HG03565 (cell line): ENCODE data around the gene UTP25.
"Not testable (repeated sequence)": the region's sequence is repeated elsewhere in the genome, so short reads cannot be mapped to it uniquely, and the experiment has no call there.

ENCODE experiments used
- ATAC-seq: cut with Tn5 transposase; IDR thresholded peaks from one replicate; pipeline ENCODE4 v1.9.1; 2021; ENCODE audit warnings: mild to moderate bottlenecking, moderate library complexity; ENCODE audit not compliant: unreplicated experiment

UTP25 gene

DNA sequence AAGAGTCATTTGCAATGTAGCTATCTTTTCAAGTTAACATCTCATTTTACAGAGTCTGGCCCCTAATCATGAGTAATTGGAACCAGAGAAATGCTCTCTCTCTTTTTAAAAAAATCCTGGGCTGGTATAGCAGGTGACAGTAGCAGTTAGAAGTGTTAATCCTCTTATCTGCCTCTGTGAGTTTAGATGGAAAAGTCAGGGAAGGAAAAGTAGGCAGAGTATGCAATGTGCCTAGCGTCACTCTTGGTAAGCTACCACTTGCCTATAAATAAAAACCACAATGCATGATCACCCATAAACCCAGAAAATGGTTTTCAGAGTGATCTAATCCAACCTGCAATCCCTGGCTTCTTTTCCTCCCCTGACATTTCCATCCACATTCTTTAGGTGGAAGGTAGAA lies 43.2 kb downstream of the UTP25 start:
- no peak for ATAC-seq

DNA sequence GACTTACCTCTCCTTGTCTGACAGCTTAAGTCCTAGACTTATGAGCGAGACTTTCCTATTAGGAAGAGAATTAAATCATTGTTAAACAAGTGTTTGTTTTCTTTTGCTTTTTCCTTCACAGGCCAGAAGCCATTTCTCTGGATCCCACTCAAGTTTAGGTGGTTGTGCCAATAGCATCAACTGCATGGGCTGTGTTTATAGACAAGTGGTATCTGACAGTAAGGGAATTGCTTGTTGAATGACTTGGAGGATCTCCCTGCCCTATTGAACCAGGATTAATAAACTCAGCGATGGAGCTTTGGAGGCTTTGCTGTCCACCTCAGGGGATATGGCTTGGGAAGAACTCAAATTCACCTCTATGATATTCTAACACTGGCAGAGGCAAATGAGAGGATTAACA lies 43.7 kb downstream of the UTP25 start:
- no peak for ATAC-seq

DNA sequence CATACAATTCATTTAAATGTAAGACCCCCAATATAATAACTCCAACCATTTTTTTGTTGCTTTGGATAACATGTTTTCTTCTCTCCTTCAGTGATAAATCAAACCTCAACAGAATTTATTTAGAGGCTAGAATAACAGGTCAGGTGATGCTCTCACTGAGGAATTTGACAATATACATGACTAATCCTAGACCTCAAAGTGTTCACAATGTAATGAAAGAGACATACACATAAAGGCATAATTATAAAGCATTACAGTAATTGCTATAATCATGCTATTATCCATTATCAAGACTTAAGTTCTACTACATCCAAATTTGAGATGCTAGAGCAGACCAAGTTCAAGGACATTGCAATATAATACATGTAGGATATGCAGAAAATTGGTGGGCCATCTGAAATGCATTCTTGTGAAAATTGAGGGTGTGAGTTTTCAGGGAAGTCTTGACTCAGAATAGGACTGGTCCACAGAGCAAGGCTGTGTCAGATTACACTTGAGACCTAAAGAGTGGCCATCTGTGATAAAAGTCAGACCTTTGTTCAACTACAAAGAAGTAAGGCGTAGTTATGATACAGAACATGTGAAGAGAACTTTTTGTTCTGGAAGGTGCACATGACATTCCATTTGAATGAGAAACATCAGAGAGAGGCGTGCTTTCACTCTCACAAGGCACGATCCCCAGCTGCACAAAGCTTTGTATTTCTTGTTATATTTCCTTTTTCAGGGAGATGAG lies 45.5 kb downstream of the UTP25 start:
- ATAC-seq = no peak

DNA sequence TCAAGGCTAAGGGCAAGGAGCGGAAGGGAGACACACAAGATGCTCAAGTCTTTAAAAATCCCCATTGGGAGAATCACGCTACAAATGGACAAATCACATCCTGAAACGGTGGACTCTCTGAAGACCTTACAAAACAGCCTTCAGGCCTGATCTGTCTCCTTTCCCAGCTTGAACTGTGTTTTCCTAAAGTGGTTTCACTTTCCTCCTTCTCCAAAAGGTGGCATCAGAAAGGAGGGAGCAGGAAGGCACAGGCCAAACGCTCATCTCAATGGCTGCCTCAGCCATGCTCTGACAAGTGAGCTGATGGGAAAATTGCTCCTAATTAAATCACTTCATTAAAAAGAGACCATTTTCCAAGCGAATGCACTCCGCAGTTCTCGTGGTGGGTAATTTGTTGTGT lies 47.7 kb downstream of the UTP25 start:
- no peak for ATAC-seq

DNA sequence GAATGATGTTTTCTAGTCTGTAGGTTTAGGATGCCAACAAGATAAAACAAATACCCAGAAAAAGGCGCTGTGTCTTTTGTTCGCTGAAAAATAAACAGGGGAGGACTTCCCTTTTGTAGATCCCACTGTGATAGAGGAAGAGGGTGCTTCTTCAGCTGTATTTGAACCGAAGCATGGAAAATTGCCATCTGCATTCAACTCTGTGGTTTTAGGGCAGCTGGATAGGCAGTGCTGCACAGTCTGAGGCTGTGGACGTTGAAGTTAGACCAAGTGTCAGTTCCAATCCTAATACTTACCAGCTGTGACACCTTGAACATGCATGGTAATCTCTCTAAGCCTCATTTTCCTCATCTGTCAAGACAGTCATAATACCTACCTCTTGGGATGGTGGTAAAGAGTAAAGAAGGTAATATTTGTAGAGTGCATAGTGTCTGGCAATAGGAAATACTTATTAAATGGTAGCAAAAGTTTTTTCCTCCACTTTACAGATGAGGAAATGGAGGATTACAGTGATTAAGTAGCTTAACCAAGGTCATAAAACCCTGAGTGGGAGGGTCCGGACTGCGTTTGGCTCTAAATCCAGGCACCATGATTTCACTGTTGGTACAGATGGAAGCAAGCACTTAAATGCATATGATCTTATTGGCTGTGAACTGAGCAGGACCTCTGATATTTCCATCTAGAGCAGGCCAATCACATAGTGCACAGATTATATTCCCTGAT lies 48.5 kb downstream of the UTP25 start:
- no peak for ATAC-seq

DNA sequence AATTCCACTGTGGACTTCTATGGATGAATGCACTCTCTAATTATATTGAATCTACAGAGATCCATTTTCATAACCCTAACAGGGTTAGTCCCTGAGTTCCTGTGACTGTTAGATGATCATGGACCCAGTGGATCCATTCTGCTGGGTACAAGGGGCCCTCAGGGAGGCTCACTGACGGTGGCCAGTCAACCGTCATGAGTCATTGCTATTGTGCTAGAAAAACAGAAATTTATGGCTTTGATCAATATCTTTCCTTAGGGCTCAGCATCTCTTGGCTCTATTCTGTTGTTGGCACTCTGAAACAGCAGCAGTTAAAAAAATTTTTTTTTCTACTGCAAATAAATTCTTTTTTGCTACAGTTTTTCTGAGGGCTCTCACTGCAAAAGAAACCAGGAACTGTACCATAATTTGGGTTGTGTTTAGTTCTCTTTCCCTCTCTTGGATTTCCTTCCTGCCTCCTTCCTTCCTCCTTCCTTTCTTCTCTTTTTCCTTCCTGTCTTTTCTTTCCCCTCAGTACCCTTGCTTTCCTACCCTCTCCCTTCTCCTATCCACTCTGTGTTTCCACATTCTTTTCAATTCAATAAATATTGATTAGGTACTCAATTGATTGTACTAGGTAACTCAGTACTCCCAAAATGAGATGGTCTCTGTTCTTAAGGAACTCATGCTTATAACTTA lies 49.5 kb downstream of the UTP25 start:
- no peak for ATAC-seq

DNA sequence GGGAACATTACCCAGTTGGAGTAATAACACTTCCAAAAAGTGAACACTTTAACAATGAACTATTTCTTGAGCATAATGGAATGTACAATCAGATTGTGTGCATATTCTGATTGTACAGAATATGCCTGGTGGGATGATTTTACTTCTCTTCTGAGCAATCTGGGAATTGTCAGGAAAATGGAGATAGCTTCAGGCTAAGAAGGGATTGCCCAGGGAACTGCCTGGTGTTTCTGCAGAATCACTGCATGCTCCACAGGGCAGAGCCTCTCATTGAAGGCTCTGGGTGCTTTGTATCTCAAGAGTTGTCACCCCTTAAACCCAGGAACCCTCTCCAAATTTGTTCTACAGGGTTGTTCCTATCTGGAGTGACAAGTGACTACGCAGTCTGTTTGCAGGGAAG lies 51.2 kb downstream of the UTP25 start:
- ATAC-seq = no peak

DNA sequence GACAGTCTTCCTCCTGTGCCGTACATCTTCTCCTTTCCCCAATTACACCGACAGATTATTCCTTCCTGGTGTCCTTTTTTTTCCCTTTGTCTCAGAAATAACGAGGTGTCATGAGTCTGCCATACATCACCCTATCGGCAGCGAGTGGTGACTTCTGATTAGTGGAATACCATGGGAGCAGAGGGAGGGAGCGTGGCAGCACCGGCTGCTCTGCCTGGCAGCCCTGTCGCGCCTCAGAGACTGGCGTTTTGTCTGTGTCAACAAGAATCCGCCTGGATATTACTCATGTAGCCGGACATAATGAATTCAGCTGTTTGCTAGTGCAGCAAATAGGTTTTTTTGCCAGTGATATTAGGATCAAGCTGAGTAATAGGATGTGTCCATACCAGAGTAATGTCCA lies 51.8 kb downstream of the UTP25 start:
- ATAC-seq = no peak

DNA sequence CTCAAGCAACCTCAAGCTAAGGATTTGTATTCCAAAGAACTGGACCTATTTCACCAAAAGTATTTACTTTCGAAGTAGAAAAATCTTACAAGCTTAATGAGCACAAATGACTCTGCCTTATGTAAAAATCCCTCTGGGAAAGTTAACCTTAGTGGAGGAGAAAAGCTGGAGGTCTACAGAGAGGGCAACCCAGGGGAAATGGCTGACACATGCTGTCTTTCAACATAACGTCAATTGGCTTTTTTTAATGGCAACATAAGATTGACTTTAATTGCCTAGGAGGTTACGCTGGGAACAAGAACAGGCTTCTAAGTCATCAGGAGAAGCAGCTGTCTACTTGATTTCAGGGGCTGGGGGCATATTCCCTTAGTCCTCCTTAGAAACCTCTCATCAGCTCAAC lies 52.3 kb downstream of the UTP25 start:
- ATAC-seq = no peak

DNA sequence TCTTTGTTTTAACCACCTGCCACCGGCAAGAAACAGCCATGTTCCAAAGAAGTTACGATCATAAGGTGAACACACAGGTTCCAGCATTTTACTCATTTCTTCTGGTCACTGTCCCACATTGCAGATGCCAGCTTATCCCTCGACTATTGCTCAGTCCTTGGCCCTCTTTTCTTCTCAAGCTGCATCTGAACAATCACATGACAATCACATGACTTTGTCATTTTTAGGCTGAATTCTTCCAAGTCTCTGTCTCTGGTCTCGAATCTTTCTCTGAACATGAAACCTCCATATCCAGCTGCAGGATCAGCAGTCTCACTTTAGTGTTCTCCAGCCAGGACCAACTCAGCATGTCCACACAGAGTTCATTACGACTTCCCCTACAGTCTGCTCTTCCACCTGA lies 53.8 kb downstream of the UTP25 start:
- no peak for ATAC-seq

DNA sequence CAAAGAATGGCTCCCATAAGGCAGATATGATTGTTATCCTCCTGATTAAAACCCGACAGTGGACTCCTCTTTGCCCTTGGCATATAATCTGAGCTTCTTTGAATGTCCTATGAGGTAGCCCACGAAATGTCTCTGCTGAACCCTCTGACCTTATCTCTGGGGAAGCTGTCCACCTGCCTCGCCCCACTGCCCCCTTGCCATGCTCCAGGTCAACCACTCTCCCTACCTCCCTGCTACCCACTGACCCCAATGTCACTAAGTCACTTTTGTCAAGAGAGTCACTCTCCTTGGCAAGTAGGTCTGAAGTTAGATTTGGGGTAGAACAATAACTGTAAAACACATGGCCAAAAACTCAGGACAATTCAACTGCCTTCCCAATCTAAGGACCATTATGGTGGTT lies 54.5 kb downstream of the UTP25 start:
- ATAC-seq = no peak

DNA sequence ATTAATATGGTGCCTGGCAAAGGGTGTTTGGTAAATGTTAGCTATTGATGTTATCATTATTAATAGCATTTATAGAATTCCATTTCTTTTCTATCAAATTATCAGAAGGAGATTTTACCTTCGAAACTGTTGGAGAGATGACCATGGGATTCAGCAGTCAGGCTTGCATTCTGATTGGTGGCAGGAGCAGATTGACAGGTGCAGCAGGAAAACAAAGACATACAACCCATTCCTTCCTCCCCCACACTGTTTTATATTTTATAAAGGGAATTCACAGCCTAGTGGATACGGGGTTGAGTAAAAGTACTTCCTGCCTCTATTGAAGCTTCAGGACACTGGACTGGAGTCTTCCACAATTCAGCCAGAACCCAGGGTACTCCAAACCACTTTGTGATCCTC lies 55.2 kb downstream of the UTP25 start:
- no peak for ATAC-seq

DNA sequence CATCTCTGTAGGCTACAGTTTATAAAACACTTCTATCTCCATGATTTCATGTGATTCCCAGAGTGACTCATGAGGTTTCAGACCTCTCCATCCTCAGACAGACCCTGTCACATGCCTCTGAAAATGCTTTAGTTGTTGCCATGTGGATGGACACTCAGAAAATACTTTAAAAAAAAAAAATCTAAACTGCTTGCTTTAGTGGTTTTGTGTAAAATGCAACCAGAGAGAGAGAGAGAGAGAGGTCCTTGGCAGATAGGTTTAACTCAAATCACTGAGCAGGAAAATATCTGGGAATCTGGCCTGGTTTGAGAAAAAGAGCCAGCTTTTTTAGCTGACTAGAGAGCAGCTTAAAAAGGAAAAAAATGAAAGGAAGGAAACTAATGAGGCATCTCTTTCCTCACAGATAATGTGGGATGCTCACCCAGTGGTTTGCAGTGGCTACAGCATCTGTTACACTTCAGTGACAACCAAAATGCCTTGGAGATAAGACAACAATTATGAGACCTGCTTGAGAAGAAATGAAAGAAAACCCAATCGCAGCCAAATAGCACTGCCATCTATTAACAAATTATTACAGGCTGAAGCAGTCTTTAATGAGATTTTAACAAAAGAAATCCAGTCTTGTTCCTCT lies 55.7 kb downstream of the UTP25 start:
- ATAC-seq = no peak

DNA sequence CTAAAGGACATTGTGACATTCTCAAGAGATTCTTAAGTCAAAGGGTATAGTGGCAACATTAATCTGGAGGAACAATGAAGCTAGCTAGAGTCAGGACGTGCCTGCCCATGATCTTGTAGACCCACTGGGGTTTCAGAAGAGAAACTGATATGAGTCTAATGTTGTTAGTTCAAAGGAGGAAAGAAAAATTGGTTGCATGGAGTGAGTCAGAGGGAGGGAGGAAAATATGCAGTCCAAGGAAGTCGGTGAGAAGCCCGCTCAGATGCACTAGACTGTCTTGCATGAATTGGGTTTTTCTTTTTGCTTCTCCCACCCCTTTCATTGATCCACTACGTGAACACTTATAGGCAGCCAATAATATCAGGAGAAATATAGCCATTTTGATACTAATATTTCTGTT lies 56.5 kb downstream of the UTP25 start:
- no peak for ATAC-seq

DNA sequence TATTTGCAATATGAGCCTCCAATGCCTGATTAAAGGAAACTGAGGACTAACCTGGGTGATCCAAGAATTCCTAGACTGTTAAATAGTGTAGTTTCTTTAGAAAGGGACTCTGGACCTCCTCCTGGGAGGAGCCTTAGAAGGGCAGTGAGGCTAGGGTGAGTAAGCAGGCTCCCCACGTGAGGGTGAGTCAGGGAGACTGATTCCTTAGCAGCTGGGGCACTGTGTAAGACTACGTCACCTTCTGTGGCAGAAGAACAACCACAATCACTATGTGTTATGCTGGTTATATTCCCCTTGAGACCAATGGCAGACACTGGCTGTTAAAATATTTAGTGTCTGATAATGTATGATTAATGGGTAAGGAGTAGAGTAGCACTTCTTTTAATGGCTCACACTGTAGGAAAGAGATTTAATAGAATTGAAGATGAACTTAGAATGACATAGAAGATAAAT lies 56.9 kb downstream of the UTP25 start:
- peak; percentile 96 for ATAC-seq

DNA sequence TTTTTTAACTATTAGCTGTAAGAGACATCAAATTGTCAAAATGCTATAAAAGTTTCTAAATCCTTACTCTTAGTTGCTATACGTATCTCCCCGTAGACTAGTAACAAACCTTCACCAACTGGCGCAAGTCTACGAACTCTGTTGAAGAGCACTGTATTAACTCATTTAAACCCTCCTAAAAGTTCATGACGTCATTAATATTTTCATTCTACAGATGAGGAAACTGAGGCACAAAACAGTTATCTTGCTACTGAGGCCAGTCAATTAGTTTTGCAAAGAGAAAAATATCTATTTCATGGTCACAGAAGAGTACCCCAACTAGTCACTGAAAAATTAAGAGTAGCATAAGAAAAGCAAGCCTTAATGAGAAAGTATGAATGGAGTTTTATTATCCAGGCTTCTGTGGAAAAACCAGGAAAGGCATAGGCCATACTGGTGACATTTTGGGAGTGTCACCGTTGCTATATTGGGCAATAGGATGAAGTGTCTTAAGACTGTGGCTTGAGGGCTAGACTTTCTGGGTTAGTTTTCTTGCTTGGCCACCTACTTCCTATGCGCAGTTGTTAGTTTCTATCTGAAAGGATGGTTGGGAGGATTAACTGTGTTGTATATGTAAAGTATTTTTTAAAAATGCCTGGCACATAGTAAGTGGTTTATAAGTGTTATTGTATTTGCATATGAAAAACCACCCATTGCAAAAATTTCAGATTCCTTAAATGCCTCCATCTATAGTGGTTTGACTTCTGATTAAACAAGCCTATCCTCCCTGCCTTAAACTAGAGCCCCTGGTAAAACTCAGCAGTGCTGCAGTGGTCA lies 57.8 kb downstream of the UTP25 start:
- ATAC-seq = no peak

DNA sequence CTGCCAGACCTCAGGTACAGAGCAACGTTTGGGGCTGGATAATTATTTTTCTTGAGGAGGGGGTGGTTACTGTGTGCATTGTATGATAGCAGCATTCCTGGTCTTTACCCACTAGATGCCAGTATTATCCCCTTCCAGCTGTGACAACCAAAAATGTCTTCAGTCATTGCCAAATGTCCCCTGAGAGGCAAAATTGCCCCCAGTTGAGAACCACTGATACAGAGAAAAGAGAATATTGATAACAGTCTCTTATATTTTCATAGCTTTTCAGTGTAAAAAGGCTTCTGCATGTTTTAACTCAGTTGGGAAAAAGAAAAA lies 58.4 kb downstream of the UTP25 start:
- no peak for ATAC-seq

DNA sequence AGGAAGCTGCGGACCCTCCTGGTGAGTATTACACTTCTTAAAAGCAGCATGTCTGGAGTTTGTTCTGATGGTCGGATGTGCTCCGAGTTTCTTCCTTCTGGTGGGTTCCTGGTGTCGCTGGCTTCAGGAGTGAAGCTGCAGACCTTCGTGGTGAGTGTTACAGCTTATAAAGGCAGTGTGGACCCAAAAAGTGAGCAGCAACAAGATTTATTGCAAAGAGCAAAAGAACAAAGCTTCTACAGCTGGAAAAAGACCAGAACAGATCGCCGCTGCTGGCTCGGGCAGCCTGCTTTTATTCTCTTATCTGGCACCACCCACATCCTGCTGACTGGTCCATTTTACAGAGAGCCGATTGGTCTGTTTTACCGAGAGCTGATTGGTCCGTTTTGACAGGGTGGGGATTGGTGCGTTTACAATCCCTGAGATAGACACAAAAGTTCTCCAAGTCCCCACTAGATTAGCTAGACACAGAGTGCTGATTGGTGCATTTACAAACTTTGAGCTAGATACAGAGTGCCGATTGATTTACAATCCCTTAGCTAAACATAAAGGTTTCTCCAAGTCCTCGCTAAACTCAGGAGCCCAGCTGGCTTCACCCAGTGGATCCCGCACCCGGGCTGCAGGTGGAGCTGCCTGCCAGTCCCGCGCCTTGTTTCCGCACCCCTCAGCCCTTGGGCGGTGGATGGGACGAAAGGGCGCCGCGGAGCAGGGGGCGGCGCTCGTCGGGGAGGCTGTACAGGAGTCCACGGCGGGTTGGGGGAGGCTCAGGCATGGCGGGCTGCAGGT lies 60.7 kb downstream of the UTP25 start:
- not testable (repeated sequence) for ATAC-seq

DNA sequence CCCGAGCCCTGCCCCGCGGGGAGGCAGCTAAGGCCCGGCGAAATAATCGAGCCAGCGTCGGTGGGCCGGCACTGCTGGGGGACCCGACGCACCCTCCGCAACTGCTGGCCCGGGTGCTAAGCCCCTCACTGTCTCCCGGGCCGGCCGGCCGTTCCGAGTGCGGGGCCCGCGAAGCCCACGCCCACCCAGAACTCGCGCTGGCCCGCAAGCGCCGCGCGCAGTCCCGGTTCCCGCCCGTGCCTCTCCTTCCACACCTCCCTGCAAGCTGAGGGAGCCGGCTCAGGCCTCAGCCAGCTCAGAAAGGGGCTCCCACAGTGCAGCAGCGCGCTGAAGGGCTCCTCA lies 61.3 kb downstream of the UTP25 start:
- ATAC-seq = no peak

DNA sequence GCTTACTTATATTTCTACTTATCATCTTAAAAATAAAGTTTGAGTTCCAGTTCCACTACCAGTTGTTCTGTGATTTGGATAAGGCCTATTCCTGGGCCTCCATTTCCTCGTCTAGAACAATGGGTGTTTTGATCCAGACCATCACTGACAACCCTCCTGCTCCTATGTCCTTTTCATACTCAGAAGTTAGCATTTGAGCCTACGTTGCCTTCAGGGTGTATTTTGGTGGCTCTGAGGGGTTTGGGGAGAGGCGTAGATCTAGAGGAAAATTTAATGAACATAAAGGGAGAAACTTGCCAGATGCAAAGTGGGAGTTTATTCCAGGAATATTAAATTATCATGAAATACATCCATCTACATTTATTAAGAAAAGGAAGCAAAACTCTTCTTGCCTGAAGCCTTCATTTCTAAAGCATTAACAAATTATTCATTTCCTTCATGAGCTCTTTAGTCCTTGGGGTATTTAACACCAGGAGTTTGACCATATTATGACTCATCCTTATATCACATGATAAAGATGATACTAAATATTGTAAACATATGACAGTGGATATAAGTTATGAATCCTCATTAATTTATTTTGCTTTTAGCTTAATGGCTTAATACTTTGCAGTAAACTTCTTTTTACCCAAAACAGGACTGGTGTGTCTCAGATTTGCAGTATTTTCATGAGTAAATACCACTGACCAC lies 63.0 kb downstream of the UTP25 start:
- ATAC-seq = no peak
